ENCODE measurements around the gene PTMS.

The PTMS gene

DNA sequence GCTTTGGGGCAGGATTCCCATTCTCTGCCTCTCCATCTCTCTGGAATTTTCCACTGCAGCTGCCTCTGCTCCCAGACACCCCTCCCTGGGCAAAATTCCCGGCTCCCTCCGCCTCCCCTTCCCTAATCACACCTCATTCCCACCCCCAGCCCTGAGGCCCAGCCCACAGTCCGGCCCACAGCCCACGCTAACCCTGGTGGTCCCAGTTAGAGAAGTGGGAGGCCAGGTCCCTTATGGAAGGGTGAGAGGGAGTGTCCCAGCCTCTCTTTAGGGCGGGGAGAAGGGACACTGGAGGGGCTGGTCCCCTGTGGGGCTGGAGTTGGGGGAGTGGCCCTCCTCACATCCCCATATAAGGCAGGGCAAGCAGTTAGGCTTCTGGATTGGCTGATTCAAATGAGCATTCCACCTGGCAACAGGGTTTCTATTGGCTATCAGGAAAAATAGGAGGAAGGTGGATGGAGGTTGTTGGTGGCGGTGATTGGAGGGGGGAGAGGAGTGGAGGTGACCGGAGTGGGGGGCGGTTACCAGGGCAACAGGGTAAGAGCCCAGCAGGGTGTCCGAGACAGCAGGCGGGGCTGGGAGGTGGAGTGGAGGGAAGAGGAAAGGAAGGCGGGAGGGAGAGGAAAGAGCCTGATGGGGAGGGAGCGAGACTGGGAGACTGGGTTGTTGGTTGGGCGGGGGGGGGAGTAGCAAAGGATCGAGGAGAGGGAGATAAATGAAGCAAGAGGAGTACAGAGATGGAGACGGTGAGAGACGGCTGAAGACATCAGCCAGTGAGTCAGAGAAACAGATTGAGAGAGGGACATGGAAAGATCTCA, 1.9 kb upstream of the PTMS start:
- DNase-seq (ENCODE audit: low spot score) (peak; percentile 96), ATAC-seq (ENCODE audit: low read depth) (peak; percentile 74)
- Histone ChIP-seq H3K9me3 (ENCODE audit: severe bottlenecking) (no peaks in the 10 kb centered on the region), H3K4me1 (ENCODE audit: insufficient read depth, poor library complexity, severe bottlenecking) (peaks cover 22% of the 10 kb centered on the region), H3K36me3 (ENCODE audit: low read depth) (no peaks in the 10 kb centered on the region), H3K27ac (ENCODE audit: poor library complexity, severe bottlenecking) (peak overlapping the region; percentile 86), H3K27me3 (ENCODE audit: insufficient read depth, poor library complexity, severe bottlenecking) (no peaks in the 10 kb centered on the region), H3K4me3 (ENCODE audit: severe bottlenecking) (peak overlapping the region; percentile 9)
- TF ChIP-seq CTCF (IDR thresholded peaks at IDR 0.05; ENCODE audit: poor library complexity, severe bottlenecking), result no peak

GRCh38 chr12:6765048-6765633, 1.0 kb upstream of the PTMS start:
- DNase-seq (ENCODE audit: low spot score) (no peak), ATAC-seq (ENCODE audit: low read depth) (no peak)
- peak overlapping the region; percentile 95 for H3K4me3 ChIP-seq (ENCODE audit: severe bottlenecking)
- peaks cover 22% of the 10 kb centered on the region for H3K4me1 ChIP-seq (ENCODE audit: insufficient read depth, poor library complexity, severe bottlenecking)
- peaks cover 9% of the 10 kb centered on the region; the same call in 1 of the 2 replicates for H3K36me3 ChIP-seq (ENCODE audit: low read depth)
- no peaks in the 10 kb centered on the region for H3K27me3 ChIP-seq (ENCODE audit: insufficient read depth, poor library complexity, severe bottlenecking)
- no peaks in the 10 kb centered on the region for H3K9me3 ChIP-seq (ENCODE audit: severe bottlenecking)
- no peak for TF ChIP-seq CTCF (IDR thresholded peaks at IDR 0.05; ENCODE audit: poor library complexity, severe bottlenecking)
- peak overlapping the region; percentile 86 for H3K27ac ChIP-seq (ENCODE audit: poor library complexity, severe bottlenecking)

- H3K9me3 ChIP-seq (ENCODE audit: severe bottlenecking), result no peaks in the 10 kb centered on the region
- TF ChIP-seq CTCF (IDR thresholded peaks at IDR 0.05; ENCODE audit: poor library complexity, severe bottlenecking), result peak; percentile 93
- no peak for DNase-seq (ENCODE audit: low spot score)
- ATAC-seq (ENCODE audit: low read depth), result peak; percentile 43
- peak overlapping the region; percentile 86 for H3K27ac ChIP-seq (ENCODE audit: poor library complexity, severe bottlenecking)
- no peaks in the 10 kb centered on the region for H3K27me3 ChIP-seq (ENCODE audit: insufficient read depth, poor library complexity, severe bottlenecking)
- H3K4me3 ChIP-seq (ENCODE audit: severe bottlenecking), result peak overlapping the region; percentile 95
- H3K36me3 ChIP-seq (ENCODE audit: low read depth), result peaks cover 9% of the 10 kb centered on the region; the same call in 1 of the 2 replicates
- H3K4me1 ChIP-seq (ENCODE audit: insufficient read depth, poor library complexity, severe bottlenecking), result peaks cover 22% of the 10 kb centered on the region
Measured at GRCh38 chr12:6766651-6767349, 637 bp downstream of the PTMS start.

DNA sequence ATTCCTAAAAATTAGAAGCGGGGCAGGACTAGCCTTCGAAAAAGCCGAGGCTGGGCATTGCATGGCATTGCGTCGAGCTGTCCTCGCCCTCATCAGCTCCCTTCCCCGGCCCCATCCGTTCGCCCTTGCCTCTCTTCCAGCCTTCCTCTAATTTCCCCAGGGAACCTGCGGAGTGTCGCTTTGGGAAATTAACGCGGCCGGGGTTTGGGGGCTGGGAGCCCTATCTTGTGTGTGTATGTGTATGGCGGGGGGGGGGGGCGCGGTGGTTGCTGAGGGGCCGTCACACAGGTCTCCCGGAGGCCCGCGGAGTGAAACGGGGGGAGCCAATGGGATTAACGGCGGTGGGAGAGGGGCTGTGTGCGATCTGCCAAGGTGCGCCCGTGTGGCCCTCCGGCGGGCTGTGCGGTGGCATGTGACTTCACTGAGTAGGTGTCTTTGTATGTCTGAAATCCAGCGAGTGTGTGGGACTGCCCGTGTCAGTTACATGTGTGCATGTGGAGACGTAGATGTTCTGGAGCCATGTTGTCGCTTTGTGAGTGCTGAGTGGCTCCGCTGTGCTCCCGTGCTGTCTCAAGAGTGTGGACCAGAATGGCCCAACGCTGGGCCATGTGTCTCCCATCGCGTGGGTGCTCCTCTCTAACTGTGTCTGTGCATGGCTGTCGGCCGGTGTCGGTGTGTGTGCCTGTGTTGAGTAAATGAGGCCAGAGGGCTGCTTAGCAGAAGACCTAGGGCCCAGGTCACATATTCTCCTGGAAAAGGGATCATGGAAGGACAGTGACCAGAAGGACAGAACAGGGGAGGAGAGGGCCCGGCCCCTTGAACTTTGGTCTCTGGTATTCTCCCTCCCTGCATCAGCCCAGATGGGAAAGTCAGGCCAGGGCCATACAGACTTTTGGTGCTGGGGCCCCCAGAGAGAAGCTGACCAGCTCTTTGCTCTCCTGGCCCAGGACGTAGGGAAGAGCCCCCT, 1.5 kb downstream of the PTMS start:
- TF ChIP-seq CTCF (IDR thresholded peaks at IDR 0.05; ENCODE audit: poor library complexity, severe bottlenecking), result no peak
- peak overlapping the region; percentile 95 for H3K4me3 ChIP-seq (ENCODE audit: severe bottlenecking)
- DNase-seq (ENCODE audit: low spot score) (no peak), ATAC-seq (ENCODE audit: low read depth) (no peak)
- no peaks in the 10 kb centered on the region for H3K9me3 ChIP-seq (ENCODE audit: severe bottlenecking)
- no peaks in the 10 kb centered on the region for H3K27me3 ChIP-seq (ENCODE audit: insufficient read depth, poor library complexity, severe bottlenecking)
- peaks cover 9% of the 10 kb centered on the region; the same call in 1 of the 2 replicates for H3K36me3 ChIP-seq (ENCODE audit: low read depth)
- H3K27ac ChIP-seq (ENCODE audit: poor library complexity, severe bottlenecking), result peak overlapping the region; percentile 86
- H3K4me1 ChIP-seq (ENCODE audit: insufficient read depth, poor library complexity, severe bottlenecking), result peaks cover 22% of the 10 kb centered on the region
